A673 (cell line): ENCODE measurements around the gene PALM2AKAP2. TPM values are rescaled to one million over a fixed set of nuclear protein-coding genes. Genes with fewer than 3 reads are reported as not detected.

Source experiments
- BruUV-seq: library from RNA; stranded (reverse); fragments of 400-500 nt; replicated peaks from 2 replicates; lab custom pipeline; 2021; lab: Mats Ljungman, UMichigan
- CTCF ChIA-PET: fragments of 300-600 bp; sonication (Branson Sonifier 250); formaldehyde crosslinking; loops from one replicate; lab custom pipeline; 2022; ENCODE audit warnings: antibody characterized with exemption; lab: Charles Lee
- POLR2A ChIA-PET: fragments of 300-600 bp; sonication (Branson Sonifier 250); formaldehyde crosslinking; loops from one replicate; lab custom pipeline; 2022; ENCODE audit warnings: antibody characterized with exemption; ENCODE audit not compliant: low non-redundant PET; lab: Charles Lee
- DNase-seq: peaks from one replicate; pipeline ENCODE4 v3.0.0-alpha.2; 2015; ENCODE audit warnings: low spot score
- H3K27ac ChIP-seq: fragments of 200-600 bp; sonication (generic); 2 replicates; pipeline ENCODE4 v1.5.1; 2016; ENCODE audit warnings: mixed run types, low read depth, mild to moderate bottlenecking, mixed read lengths, antibody characterized with exemption, low read length; ENCODE audit not compliant: poor library complexity, severe bottlenecking
- H3K27me3 ChIP-seq: fragments of 200-600 bp; sonication (generic); replicated peaks from 2 replicates; pipeline ENCODE4 v1.6.1; 2017; ENCODE audit warnings: mixed run types, low read depth, mild to moderate bottlenecking, mixed read lengths, antibody characterized with exemption, low read length; ENCODE audit not compliant: insufficient read depth, poor library complexity
- H3K36me3 ChIP-seq: fragments of 200-600 bp; sonication (generic); 2 replicates; pipeline ENCODE4 v1.6.1; 2016; ENCODE audit warnings: mixed run types, mild to moderate bottlenecking, mixed read lengths, antibody characterized with exemption, low read length; ENCODE audit not compliant: insufficient read depth, poor library complexity, severe bottlenecking
- H3K4me1 ChIP-seq: fragments of 200-600 bp; sonication (generic); 2 replicates; pipeline ENCODE4 v1.6.1; 2017; ENCODE audit warnings: mixed run types, mild to moderate bottlenecking, mixed read lengths, antibody characterized with exemption, low read length; ENCODE audit not compliant: insufficient read depth, poor library complexity, severe bottlenecking
- H3K4me3 ChIP-seq: fragments of 200-600 bp; sonication (generic); 2 replicates; pipeline ENCODE4 v1.5.1; 2016; ENCODE audit warnings: low read depth, mixed run types, mild to moderate bottlenecking, mixed read lengths, low read length; ENCODE audit not compliant: poor library complexity, severe bottlenecking
- H3K9me3 ChIP-seq: fragments of 200-600 bp; sonication (generic); 2 replicates; pipeline ENCODE4 v1.6.1; 2016; ENCODE audit warnings: mixed run types, low read depth, mild to moderate bottlenecking, mixed read lengths, antibody characterized with exemption, low read length; ENCODE audit not compliant: poor library complexity, severe bottlenecking
- EZH2 ChIP-seq: fragments of 200-600 bp; sonication (generic); IDR thresholded peaks from 2 replicates; pipeline ENCODE4 v1.6.1; 2017; ENCODE audit warnings: borderline replicate concordance, low read depth, mild to moderate bottlenecking, mixed read lengths, antibody characterized with exemption, low read length; ENCODE audit not compliant: poor library complexity, severe bottlenecking
- intact Hi-C: fragments of 100-400 bp; cut with micrococcal nuclease; formaldehyde crosslinking; loops from one replicate; pipeline ENCODE4 v1.10.0; 2022; ENCODE audit not compliant: unreplicated experiment
- total RNA-seq: library from RNA; stranded (reverse); gene quantifications from 2 replicates; pipeline ENCODE4 v1.2.3, GENCODE V29; 2021
- TF ChIP-seq, protein P1 (sequence below): fragments of 300-800, 200-600 bp; sonication (generic); conservative IDR thresholded peaks from 2 replicates; pipeline ENCODE4 v1.5.1; 2017; ENCODE audit warnings: low read depth, mild to moderate bottlenecking, antibody characterized with exemption, low read length, moderate library complexity, mixed read lengths

Gene PALM2AKAP2
- total RNA-seq, 1 experiment from 2014 or later = 5.0 TPM

DNA sequence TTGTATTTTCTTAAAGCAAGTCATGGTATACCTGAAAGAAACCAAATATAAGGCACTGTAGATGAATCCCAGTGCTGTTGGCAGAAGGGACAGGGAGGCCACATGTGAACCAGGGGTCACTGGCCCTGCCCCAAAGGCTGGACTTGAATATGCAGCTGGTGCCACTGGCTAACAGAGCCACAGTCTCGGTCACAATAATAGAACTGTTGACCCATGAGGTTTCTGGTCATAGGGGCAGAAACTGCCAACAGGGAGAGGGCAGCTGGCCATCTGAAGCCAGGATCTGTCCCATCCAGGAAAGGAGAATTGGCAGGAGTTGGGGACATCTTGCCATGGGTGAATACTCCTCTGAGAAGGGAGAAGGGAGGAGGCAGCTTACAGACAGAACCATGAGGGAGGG lies 31.9 kb downstream of the PALM2AKAP2 start:
- POLR2A ChIA-PET = no interaction called here
- Histone ChIP-seq H3K9me3 (no peaks in the 10 kb centered on the region), H3K4me3 (no peak overlapping the region), H3K4me1 (no peaks in the 10 kb centered on the region), H3K27me3 (no peaks in the 10 kb centered on the region), H3K27ac (no peak overlapping the region), H3K36me3 (no peaks in the 10 kb centered on the region)
- TF ChIP-seq, protein P1, sequence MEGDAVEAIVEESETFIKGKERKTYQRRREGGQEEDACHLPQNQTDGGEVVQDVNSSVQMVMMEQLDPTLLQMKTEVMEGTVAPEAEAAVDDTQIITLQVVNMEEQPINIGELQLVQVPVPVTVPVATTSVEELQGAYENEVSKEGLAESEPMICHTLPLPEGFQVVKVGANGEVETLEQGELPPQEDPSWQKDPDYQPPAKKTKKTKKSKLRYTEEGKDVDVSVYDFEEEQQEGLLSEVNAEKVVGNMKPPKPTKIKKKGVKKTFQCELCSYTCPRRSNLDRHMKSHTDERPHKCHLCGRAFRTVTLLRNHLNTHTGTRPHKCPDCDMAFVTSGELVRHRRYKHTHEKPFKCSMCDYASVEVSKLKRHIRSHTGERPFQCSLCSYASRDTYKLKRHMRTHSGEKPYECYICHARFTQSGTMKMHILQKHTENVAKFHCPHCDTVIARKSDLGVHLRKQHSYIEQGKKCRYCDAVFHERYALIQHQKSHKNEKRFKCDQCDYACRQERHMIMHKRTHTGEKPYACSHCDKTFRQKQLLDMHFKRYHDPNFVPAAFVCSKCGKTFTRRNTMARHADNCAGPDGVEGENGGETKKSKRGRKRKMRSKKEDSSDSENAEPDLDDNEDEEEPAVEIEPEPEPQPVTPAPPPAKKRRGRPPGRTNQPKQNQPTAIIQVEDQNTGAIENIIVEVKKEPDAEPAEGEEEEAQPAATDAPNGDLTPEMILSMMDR = no peak
- TF ChIP-seq EZH2 = no peak
- DNase-seq = no peak
- no TSS peak for BruUV-seq
- intact Hi-C loops = no loop called here
- CTCF ChIA-PET = no interaction called here

DNA sequence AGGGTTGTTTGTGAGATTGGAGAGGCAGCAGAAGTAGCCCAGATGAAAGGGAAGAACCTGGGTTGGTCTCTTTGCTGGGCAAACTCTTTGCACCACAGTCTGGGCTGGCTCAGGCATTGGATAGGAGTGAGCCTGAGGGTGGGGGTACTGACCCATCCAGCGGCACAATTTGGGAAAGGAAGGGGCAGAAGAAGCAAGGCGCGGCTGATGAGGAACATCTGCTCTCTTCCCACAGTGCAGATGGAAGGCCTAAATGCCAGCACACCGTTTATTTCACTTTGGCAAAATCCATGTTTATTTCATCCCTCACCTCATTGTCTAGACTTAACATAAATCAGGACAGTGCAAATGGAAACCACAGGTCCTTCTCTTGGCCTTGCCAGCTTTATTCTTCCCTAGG lies 32.3 kb downstream of the PALM2AKAP2 start:
- H3K4me3 ChIP-seq = no peak overlapping the region
- no TSS peak for BruUV-seq
- no peak for DNase-seq
- intact Hi-C loops = no loop called here
- ChIA-PET CTCF (no interaction called here), POLR2A (no interaction called here)
- no peak overlapping the region for H3K27ac ChIP-seq
- no peak for TF ChIP-seq EZH2
- TF ChIP-seq, protein P1 = no peak
- H3K4me1 ChIP-seq = peaks cover under 1% of the 10 kb centered on the region
- no peaks in the 10 kb centered on the region for H3K9me3 ChIP-seq
- H3K27me3 ChIP-seq = no peaks in the 10 kb centered on the region
- no peaks in the 10 kb centered on the region for H3K36me3 ChIP-seq

DNA sequence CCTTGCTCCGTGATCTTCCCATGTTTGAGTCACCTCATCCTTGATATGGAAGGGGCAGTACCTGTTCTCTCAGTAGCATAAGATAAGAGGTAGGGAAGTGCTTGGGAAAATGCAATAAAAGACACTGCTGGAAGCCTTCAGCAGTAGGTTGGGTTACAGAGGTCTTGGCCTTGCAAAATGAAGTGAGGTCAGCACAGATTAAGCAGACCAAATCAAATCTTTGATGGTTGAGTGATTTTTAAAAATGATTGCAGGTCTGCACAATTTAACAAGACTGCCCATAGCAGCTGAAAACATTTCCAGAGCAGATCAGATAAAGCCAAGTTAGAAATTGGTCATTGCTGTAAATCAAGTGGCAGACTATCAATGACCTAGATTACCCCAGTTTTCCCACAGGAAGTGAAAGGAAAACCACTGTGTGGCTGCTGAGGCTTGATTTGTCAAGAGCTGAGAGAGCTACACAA lies 32.9 kb downstream of the PALM2AKAP2 start:
- no peak overlapping the region for H3K27ac ChIP-seq
- H3K4me3 ChIP-seq = no peak overlapping the region
- no TSS peak for BruUV-seq
- no peak for DNase-seq
- ChIA-PET POLR2A (no interaction called here), CTCF (no interaction called here)
- H3K36me3 ChIP-seq = no peaks in the 10 kb centered on the region
- H3K27me3 ChIP-seq = no peaks in the 10 kb centered on the region
- peaks cover 5% of the 10 kb centered on the region for H3K4me1 ChIP-seq
- intact Hi-C loops = no loop called here
- no peaks in the 10 kb centered on the region for H3K9me3 ChIP-seq
- no peak for TF ChIP-seq EZH2
- TF ChIP-seq, protein P1 = no peak
